Ramos (cell line): ENCODE results near the gene C8B.

ENCODE experiments used
- in situ Hi-C: fragments of 300-500 bp; cut with MboI; formaldehyde crosslinking; loops from one replicate; pipeline ENCODE4 v1.14.3; 2022; ENCODE audit warnings: low sequenced_read_pairs; ENCODE audit not compliant: unreplicated experiment

Gene C8B

GRCh38 chr1:56908619-56909221, 57.1 kb downstream of the C8B start:
- in situ Hi-C loops, result no loop called here

GRCh38 chr1:56905667-56906066, 60.1 kb downstream of the C8B start:
- in situ Hi-C loops, result no loop called here

- in situ Hi-C loops, result no loop called here
Measured at GRCh38 chr1:56904663-56905397, 61.0 kb downstream of the C8B start.

GRCh38 chr1:56903778-56904177, 62.0 kb downstream of the C8B start:
- in situ Hi-C loops, result no loop called here

GRCh38 chr1:56901716-56902115, 64.1 kb downstream of the C8B start:
- in situ Hi-C loops, result no loop called here

- in situ Hi-C loops, result no loop called here
Measured at GRCh38 chr1:56898879-56899278, 66.9 kb downstream of the C8B start.

GRCh38 chr1:56898005-56898373, 67.8 kb downstream of the C8B start:
- in situ Hi-C loops, result no loop called here

GRCh38 chr1:56897150-56898004, 68.4 kb downstream of the C8B start:
- in situ Hi-C loops, result no loop called here

- in situ Hi-C loops, result no loop called here
Measured at GRCh38 chr1:56894014-56894413, 71.8 kb downstream of the C8B start.

- in situ Hi-C loops, result no loop called here
Measured at GRCh38 chr1:56890229-56890628, 75.6 kb downstream of the C8B start.

- in situ Hi-C loops, result no loop called here
Measured at GRCh38 chr1:56881417-56881816, 84.4 kb downstream of the C8B start.

GRCh38 chr1:56880774-56881173, 85.0 kb downstream of the C8B start:
- in situ Hi-C loops, result no loop called here
